HG03025 (cell line): ENCODE measurements around the gene ADORA2B.
"Not testable (repeated sequence)": the region's sequence is repeated elsewhere in the genome, so short reads cannot be mapped to it uniquely, and the experiment has no call there.

Experiments
- ATAC-seq: cut with Tn5 transposase; IDR thresholded peaks from one replicate; pipeline ENCODE4 v1.9.1; 2021; ENCODE audit warnings: mild to moderate bottlenecking, moderate library complexity; ENCODE audit not compliant: unreplicated experiment, low FRiP score

Gene ADORA2B

GRCh38 chr17:15920758-15921239 is 24.1 kb upstream of the ADORA2B start:
- ATAC-seq: no peak

GRCh38 chr17:15921640-15922039 is 23.3 kb upstream of the ADORA2B start:
- no peak for ATAC-seq

GRCh38 chr17:15922586-15922985 is 22.3 kb upstream of the ADORA2B start:
- no peak for ATAC-seq

- no peak for ATAC-seq
Observed at GRCh38 chr17:15926039-15926740, 18.7 kb upstream of the ADORA2B start.

GRCh38 chr17:15928286-15928785 is 16.6 kb upstream of the ADORA2B start:
- ATAC-seq: no peak

- no peak for ATAC-seq
Observed at GRCh38 chr17:15929941-15930340, 15.0 kb upstream of the ADORA2B start.

GRCh38 chr17:15930426-15930825 is 14.5 kb upstream of the ADORA2B start:
- no peak for ATAC-seq

- no peak for ATAC-seq
Observed at GRCh38 chr17:15931394-15931793, 13.5 kb upstream of the ADORA2B start.

GRCh38 chr17:15934866-15935265 is 10.1 kb upstream of the ADORA2B start:
- no peak for ATAC-seq

- ATAC-seq: no peak
Observed at GRCh38 chr17:15935891-15936290, 9.0 kb upstream of the ADORA2B start.

GRCh38 chr17:15936481-15936880 is 8.4 kb upstream of the ADORA2B start:
- ATAC-seq: not testable (repeated sequence)

GRCh38 chr17:15941781-15942180 is 3.1 kb upstream of the ADORA2B start:
- ATAC-seq: no peak

- ATAC-seq: no peak
Observed at GRCh38 chr17:15942207-15942833, 2.6 kb upstream of the ADORA2B start.

GRCh38 chr17:15943971-15944758 is 765 bp upstream of the ADORA2B start:
- no peak for ATAC-seq

GRCh38 chr17:15945527-15946191 is 729 bp downstream of the ADORA2B start:
- ATAC-seq: no peak

GRCh38 chr17:15946611-15947120 is 1.7 kb downstream of the ADORA2B start:
- no peak for ATAC-seq

- no peak for ATAC-seq
Observed at GRCh38 chr17:15947271-15947670, 2.3 kb downstream of the ADORA2B start.

- ATAC-seq: no peak
Observed at GRCh38 chr17:15947976-15948752, 3.2 kb downstream of the ADORA2B start.

- no peak for ATAC-seq
Observed at GRCh38 chr17:15951368-15952047, 6.6 kb downstream of the ADORA2B start.
